Mononuclear cell (primary cell): ENCODE measurements around the gene TMEM35A. TPM values are rescaled to one million over a fixed set of nuclear protein-coding genes. Genes with fewer than 3 reads are reported as not detected.
"Not testable (repeated sequence)": the region's sequence is repeated elsewhere in the genome, so short reads cannot be mapped to it uniquely, and the experiment has no call there.

ENCODE experiments used
- H3K27me3 ChIP-seq: 2 replicates; pipeline ENCODE4 v1.6.0; 2011; ENCODE audit warnings: low read length, control low read depth; ENCODE audit not compliant: insufficient read depth
- H3K4me1 ChIP-seq: 2 replicates; pipeline ENCODE4 v1.5.1; 2011; ENCODE audit warnings: mild to moderate bottlenecking, low read length, control low read depth; ENCODE audit not compliant: insufficient read depth
- H3K4me3 ChIP-seq: 2 replicates; pipeline ENCODE4 v1.5.1; 2011; ENCODE audit warnings: mild to moderate bottlenecking, low read length, moderate library complexity
- H3K9me3 ChIP-seq: 2 replicates; pipeline ENCODE4 v1.5.1; 2011; ENCODE audit warnings: low read depth, mild to moderate bottlenecking, control low read depth, low read length
- total RNA-seq: library from RNA; depleted of rRNA; stranded (reverse); fragments of >200 nt; gene quantifications from one replicate; pipeline ENCODE4 v1.2.3, GENCODE V29; 2012

Gene TMEM35A
- not detected for total RNA-seq

- no peaks in the 10 kb centered on the region for H3K9me3 ChIP-seq
- H3K4me1 ChIP-seq: no peaks in the 10 kb centered on the region
- no peaks in the 10 kb centered on the region for H3K27me3 ChIP-seq
- no peak within 1 kb of the TSS for H3K4me3 ChIP-seq
These were observed at the start of gene TMEM35A for GRCh38 chrX:101078716-101079598. Gene TMEM35A, plus strand, starts transcription at chrX:101078879. Its CDS starts 124 bp downstream, at chrX:101079003.

GRCh38 chrX:101029665-101030064 lies 49.0 kb upstream of the TMEM35A start:
- Histone ChIP-seq H3K9me3 (no peaks in the 10 kb centered on the region), H3K27me3 (no peaks in the 10 kb centered on the region), H3K4me1 (no peaks in the 10 kb centered on the region), H3K4me3 (no peak overlapping the region)

- no peaks in the 10 kb centered on the region for H3K9me3 ChIP-seq
- H3K4me3 ChIP-seq: no peak overlapping the region
- H3K4me1 ChIP-seq: no peaks in the 10 kb centered on the region
- H3K27me3 ChIP-seq: no peaks in the 10 kb centered on the region
These were observed 41.4 kb upstream of the TMEM35A start for GRCh38 chrX:101037231-101037630.

GRCh38 chrX:101040197-101040596 lies 38.5 kb upstream of the TMEM35A start:
- no peak overlapping the region for H3K4me3 ChIP-seq
- H3K27me3 ChIP-seq: no peaks in the 10 kb centered on the region
- H3K9me3 ChIP-seq: no peaks in the 10 kb centered on the region
- no peaks in the 10 kb centered on the region for H3K4me1 ChIP-seq

- no peaks in the 10 kb centered on the region for H3K27me3 ChIP-seq
- peak overlapping the region; percentile 77 for H3K4me3 ChIP-seq
- peaks cover 6% of the 10 kb centered on the region for H3K4me1 ChIP-seq
- H3K9me3 ChIP-seq: no peaks in the 10 kb centered on the region
These were observed 27.5 kb upstream of the TMEM35A start for GRCh38 chrX:101051153-101051548.

- Histone ChIP-seq H3K4me1 (peaks cover 6% of the 10 kb centered on the region), H3K9me3 (no peaks in the 10 kb centered on the region), H3K27me3 (no peaks in the 10 kb centered on the region), H3K4me3 (peak within 1 kb of the TSS; percentile 77)
These were observed 27.0 kb upstream of the TMEM35A start, which contains the start of gene TRMT2B for GRCh38 chrX:101051549-101052302. Gene TRMT2B, minus strand, starts transcription at chrX:101052111. Its CDS starts 9,822 bp downstream, at chrX:101042289.

GRCh38 chrX:101056551-101056950 lies 22.1 kb upstream of the TMEM35A start:
- H3K4me3 ChIP-seq, H3K9me3 ChIP-seq, H3K4me1 ChIP-seq, H3K27me3 ChIP-seq: not testable (repeated sequence)

- H3K9me3 ChIP-seq: no peaks in the 10 kb centered on the region
- H3K4me3 ChIP-seq: no peak overlapping the region
- no peaks in the 10 kb centered on the region for H3K27me3 ChIP-seq
- no peaks in the 10 kb centered on the region for H3K4me1 ChIP-seq
These were observed 21.5 kb upstream of the TMEM35A start for GRCh38 chrX:101057093-101057714.

GRCh38 chrX:101062176-101062575 lies 16.5 kb upstream of the TMEM35A start:
- Histone ChIP-seq H3K4me3 (no peak overlapping the region), H3K4me1 (no peaks in the 10 kb centered on the region), H3K27me3 (no peaks in the 10 kb centered on the region), H3K9me3 (no peaks in the 10 kb centered on the region)

- H3K27me3 ChIP-seq: no peaks in the 10 kb centered on the region
- no peaks in the 10 kb centered on the region for H3K9me3 ChIP-seq
- H3K4me3 ChIP-seq: no peak overlapping the region
- H3K4me1 ChIP-seq: no peaks in the 10 kb centered on the region
These were observed 7.1 kb upstream of the TMEM35A start for GRCh38 chrX:101071582-101071981.

GRCh38 chrX:101079736-101080270 lies 1.1 kb downstream of the TMEM35A start:
- Histone ChIP-seq H3K27me3 (no peaks in the 10 kb centered on the region), H3K9me3 (no peaks in the 10 kb centered on the region), H3K4me1 (no peaks in the 10 kb centered on the region), H3K4me3 (no peak overlapping the region)

- Histone ChIP-seq H3K27me3 (no peaks in the 10 kb centered on the region), H3K9me3 (no peaks in the 10 kb centered on the region), H3K4me3 (no peak overlapping the region), H3K4me1 (no peaks in the 10 kb centered on the region)
These were observed 1.8 kb downstream of the TMEM35A start for GRCh38 chrX:101080326-101081124.

- H3K9me3 ChIP-seq: no peaks in the 10 kb centered on the region
- H3K4me1 ChIP-seq: no peaks in the 10 kb centered on the region
- no peak overlapping the region for H3K4me3 ChIP-seq
- H3K27me3 ChIP-seq: no peaks in the 10 kb centered on the region
These were observed 2.6 kb downstream of the TMEM35A start for GRCh38 chrX:101081231-101081630.

- Histone ChIP-seq H3K27me3 (no peaks in the 10 kb centered on the region), H3K4me1 (no peaks in the 10 kb centered on the region), H3K9me3 (no peaks in the 10 kb centered on the region), H3K4me3 (no peak overlapping the region)
These were observed 13.1 kb downstream of the TMEM35A start for GRCh38 chrX:101091817-101092216.
